H1 (cell line): ENCODE measurements around the gene SLK. TPM values are rescaled to one million over a fixed set of nuclear protein-coding genes. Genes with fewer than 3 reads are reported as not detected.

Experiments
- CTCF ChIA-PET: fragments of 300-600 bp; sonication (Branson Sonifier 250); formaldehyde crosslinking; loops from one replicate; lab custom pipeline; 2021; ENCODE audit not compliant: partially characterized antibody; lab: Charles Lee
- POLR2A ChIA-PET: fragments of 300-600 bp; sonication (Branson Sonifier 250); formaldehyde crosslinking; loops from one replicate; lab custom pipeline; 2021; ENCODE audit warnings: inconsistent platforms; ENCODE audit not compliant: partially characterized antibody; lab: Charles Lee
- DNase-seq, 2 experiments: peaks; one replicate each; pipeline versions ENCODE4 v3.0.0 to v3.0.0-alpha.2; 2010 to 2022; ENCODE audit warnings: low spot score in 2 of 2, low read depth in 1 of 2, mixed read lengths in 1 of 2
- FAIRE-seq: peaks from 2 replicates; lab custom pipeline; 2011; peaks lifted over from hg19 to GRCh38; lab: Jason Lieb, UNC
- H2AFZ ChIP-seq: 2 replicates; pipeline ENCODE4 v1.8.1; 2012; ENCODE audit warnings: low read length, inconsistent platforms
- H2AK5ac ChIP-seq: 2 replicates; pipeline ENCODE4 v1.6.1; 2013; ENCODE audit warnings: low read depth, low read length
- H2BK120ac ChIP-seq: replicated peaks from 2 replicates; pipeline ENCODE3; 2013; ENCODE audit warnings: low read depth, low read length, inconsistent platforms
- H2BK12ac ChIP-seq: 2 replicates; pipeline ENCODE4 v1.6.1; 2013; ENCODE audit warnings: low read depth, low read length
- H2BK15ac ChIP-seq: 2 replicates; pipeline ENCODE4 v1.6.1; 2013; ENCODE audit warnings: low read length
- H2BK20ac ChIP-seq: 2 replicates; pipeline ENCODE4 v1.6.1; 2013; ENCODE audit warnings: low read length
- H2BK5ac ChIP-seq: 2 replicates; pipeline ENCODE4 v1.6.1; 2013; ENCODE audit warnings: low read depth, low read length
- H3K14ac ChIP-seq: 2 replicates; pipeline ENCODE4 v1.6.1; 2013; ENCODE audit warnings: inconsistent platforms; ENCODE audit not compliant: insufficient read length
- H3K18ac ChIP-seq: 2 replicates; pipeline ENCODE4 v1.6.1; 2013; ENCODE audit warnings: low read length; ENCODE audit errors: extremely low read depth
- H3K23ac ChIP-seq: 2 replicates; pipeline ENCODE4 v1.6.1; 2013; ENCODE audit warnings: inconsistent platforms; ENCODE audit not compliant: insufficient read length
- H3K23me2 ChIP-seq: 2 replicates; pipeline ENCODE4 v1.6.1; 2013; ENCODE audit warnings: low read depth, low read length
- H3K27ac ChIP-seq: 2 replicates; pipeline ENCODE4 v1.6.1; 2011; ENCODE audit warnings: low read depth, low read length, inconsistent platforms
- H3K27me3 ChIP-seq, 4 experiments: replicated peaks in 1 of 4; 1 replicate in 1 of 4; 2 replicates in 3 of 4; pipeline versions ENCODE4 v1.6.1 to v1.8.1; 2011 to 2013; ENCODE audit warnings: low read length in 3 of 4, mild to moderate bottlenecking in 3 of 4, inconsistent platforms in 2 of 4, mixed read lengths in 2 of 4, moderate library complexity in 1 of 4; ENCODE audit not compliant: control insufficient read depth in 3 of 4, insufficient read depth in 3 of 4; ENCODE audit errors: extremely low read depth in 1 of 4
- H3K36me3 ChIP-seq, 4 experiments: 2 replicates each; pipeline versions ENCODE4 v1.6.1 to v1.8.1; 2011 to 2013; ENCODE audit warnings: mild to moderate bottlenecking in 4 of 4, low read length in 3 of 4, moderate library complexity in 2 of 4, control low read depth in 1 of 4, inconsistent platforms in 1 of 4; ENCODE audit not compliant: insufficient read depth in 4 of 4, control insufficient read depth in 2 of 4
- H3K4ac ChIP-seq: replicated peaks from 2 replicates; pipeline ENCODE3; 2013; ENCODE audit warnings: low read length, low read depth, mixed read lengths, inconsistent platforms; ENCODE audit not compliant: insufficient read length
- H3K4me1 ChIP-seq, 4 experiments: replicated peaks in 1 of 4; 1 replicate in 1 of 4; 2 replicates in 3 of 4; pipeline versions ENCODE4 v1.6.1 to v1.8.1; 2011 to 2013; ENCODE audit warnings: low read length in 3 of 4, inconsistent platforms in 2 of 4, mixed read lengths in 1 of 4; ENCODE audit not compliant: insufficient read depth in 4 of 4, control insufficient read depth in 3 of 4
- H3K4me2 ChIP-seq, 2 experiments: 2 replicates each; pipeline versions ENCODE4 v1.6.1 to v1.8.1; 2011 to 2013; ENCODE audit warnings: low read depth in 2 of 2, low read length in 2 of 2, control low read depth in 1 of 2, inconsistent platforms in 1 of 2, mild to moderate bottlenecking in 1 of 2; ENCODE audit not compliant: insufficient read depth in 1 of 2
- H3K4me3 ChIP-seq, 4 experiments: fragments of 200-600, 300-600 bp in 1 of 4; sonication (generic), shearing (Covaris generic), sonication (Bioruptor Twin) in 1 of 4; 2 replicates each; pipeline versions ENCODE4 v1.5.1 to v1.8.1; 2011 to 2016; ENCODE audit warnings: low read length in 4 of 4, low read depth in 3 of 4, control low read depth in 2 of 4, inconsistent platforms in 2 of 4, mild to moderate bottlenecking in 2 of 4, mixed read lengths in 1 of 4, moderate library complexity in 1 of 4; ENCODE audit not compliant: insufficient read depth in 2 of 4; ENCODE audit errors: extremely low read depth in 1 of 4
- H3K56ac ChIP-seq: replicated peaks from 2 replicates; pipeline ENCODE3; 2013; ENCODE audit warnings: low read depth, mild to moderate bottlenecking, mixed read lengths, low read length, inconsistent platforms; ENCODE audit not compliant: insufficient read length
- H3K79me1 ChIP-seq: 2 replicates; pipeline ENCODE4 v1.6.1; 2013; ENCODE audit warnings: low read depth, low read length, control low read depth
- H3K79me2 ChIP-seq, 2 experiments: 2 replicates each; pipeline versions ENCODE4 v1.6.1 to v1.8.1; 2012 to 2013; ENCODE audit warnings: low read length in 2 of 2, mild to moderate bottlenecking in 2 of 2, inconsistent platforms in 1 of 2; ENCODE audit not compliant: insufficient read depth in 2 of 2, control insufficient read depth in 1 of 2
- H3K9ac ChIP-seq, 4 experiments: replicated peaks in 1 of 4; 1 replicate in 1 of 4; 2 replicates in 3 of 4; pipeline versions ENCODE4 v1.6.1 to v1.8.1; 2011 to 2013; ENCODE audit warnings: low read depth in 3 of 4, low read length in 3 of 4, control low read depth in 2 of 4, mild to moderate bottlenecking in 2 of 4, moderate library complexity in 2 of 4, inconsistent platforms in 1 of 4; ENCODE audit errors: extremely low read depth in 1 of 4
- H3K9me3 ChIP-seq, 2 experiments: 2 replicates each; pipeline versions ENCODE4 v1.6.1 to v1.8.1; 2012 to 2013; ENCODE audit warnings: mild to moderate bottlenecking in 2 of 2, moderate library complexity in 2 of 2, control low read depth in 1 of 2, inconsistent platforms in 1 of 2, low read depth in 1 of 2, low read length in 1 of 2, mixed read lengths in 1 of 2; ENCODE audit not compliant: insufficient read depth in 2 of 2
- H4K20me1 ChIP-seq, 2 experiments: replicated peaks in 1 of 2; 2 replicates each; pipeline versions ENCODE3 to v1.8.1; 2011 to 2013; ENCODE audit warnings: inconsistent platforms in 2 of 2, low read length in 2 of 2, mild to moderate bottlenecking in 1 of 2; ENCODE audit not compliant: insufficient read depth in 2 of 2, control insufficient read depth in 1 of 2
- H4K5ac ChIP-seq: 2 replicates; pipeline ENCODE4 v1.6.1; 2013; ENCODE audit warnings: low read length, low read depth, mixed read lengths, inconsistent platforms; ENCODE audit not compliant: insufficient read length
- H4K8ac ChIP-seq: 2 replicates; pipeline ENCODE4 v1.8.0; 2013; ENCODE audit warnings: mild to moderate bottlenecking, moderate library complexity, low read length, inconsistent platforms; ENCODE audit not compliant: insufficient read depth; ENCODE audit errors: extremely low read depth
- H4K91ac ChIP-seq: replicated peaks from 2 replicates; pipeline ENCODE3; 2013; ENCODE audit warnings: low read length, mixed read lengths, inconsistent platforms; ENCODE audit not compliant: insufficient read length
- CTCF ChIP-seq, 3 experiments: IDR thresholded peaks; 1 replicate in 2 of 3; 2 replicates in 1 of 3; pipeline versions ENCODE4 v1.5.1 to v1.6.1; 2011; ENCODE audit warnings: low read length in 3 of 3, mild to moderate bottlenecking in 3 of 3, inconsistent platforms in 2 of 3, low read depth in 1 of 3, moderate library complexity in 1 of 3; ENCODE audit not compliant: insufficient read depth in 1 of 3; ENCODE audit errors: control extremely low read depth in 1 of 3
- EP300 ChIP-seq, 2 experiments: IDR thresholded peaks; 1 replicate in 1 of 2; 2 replicates in 1 of 2; pipeline ENCODE4 v1.6.1; 2011 to 2012; ENCODE audit warnings: low read depth in 2 of 2, low read length in 2 of 2, mild to moderate bottlenecking in 2 of 2, borderline replicate concordance in 1 of 2, inconsistent platforms in 1 of 2, moderate library complexity in 1 of 2
- RAD21 ChIP-seq, 2 experiments: IDR thresholded peaks in 1 of 2; conservative IDR thresholded peaks in 1 of 2; 2 replicates each; pipeline ENCODE4 v1.6.1; 2011; ENCODE audit warnings: low read depth in 2 of 2, low read length in 2 of 2, improper control_type of control experiment in 1 of 2, inconsistent platforms in 1 of 2, mild to moderate bottlenecking in 1 of 2, moderate library complexity in 1 of 2
- WGBS, 2 experiments: shearing (Covaris generic) in 1 of 2; methylation state at CpG; one replicate each; pipeline versions ENCODE4 v1.1.6 to v1.1.7; 2013 to 2015; ENCODE audit warnings: low lambda C conversion rate in 2 of 2, mixed read lengths in 2 of 2, inconsistent platforms in 1 of 2, low coverage in 1 of 2, missing lambda C conversion rate in 1 of 2; ENCODE audit not compliant: insufficient replicate concordance in 2 of 2, insufficient coverage in 1 of 2, insufficient read length in 1 of 2; ENCODE audit errors: extremely low coverage in 1 of 2, missing lambda C conversion rate in 1 of 2; 5-methylcytosine and 5-hydroxymethylcytosine counted together
- polyA plus RNA-seq, 7 experiments: library from polyadenylated mRNA; depleted of rRNA in 3 of 7; stranded (reverse) in 5 of 7; unstranded in 2 of 7; fragments of >200 nt in 5 of 7; fragments of 200-250 nt in 2 of 7; gene quantifications; 1 replicate in 5 of 7; 2 replicates in 1 of 7; 4 replicates in 1 of 7; pipeline versions ENCODE4 v1.2.1 to v1.2.3, GENCODE V29; 2011 to 2013; ENCODE audit warnings: missing spikeins in 2 of 7, mixed read lengths in 2 of 7
- total RNA-seq: library from RNA; stranded (reverse); fragmentation: NEBNext Ultra II Directional; extraction: Animal tissue kit (Norgen Biotek cat#: 25700); gene quantifications from 2 replicates; pipeline ENCODE4 v1.2.1, GENCODE V29; 2021

SLK gene
- total and polyA plus RNA-seq, 2 of the 8 experiments (the other 6 are each of a cell fraction or from before 2014, with no cell fraction given): 2.7 to 18.3 TPM

GRCh38 chr10:103982639-103983038 lies 15.7 kb downstream of the SLK start:
- Histone ChIP-seq H2AK5ac (no peak overlapping the region), H3K9me3 (no peaks in the 10 kb centered on the region), H3K56ac (no peak overlapping the region), H3K4me1 (peaks cover 0 to 4% (median 0%) of the 10 kb centered on the region in 4 experiments; a peak in 1 of 7 replicates), H3K23me2 (no peaks in the 10 kb centered on the region), H3K4me2 (no peak overlapping the region), H3K4ac (no peak overlapping the region), H2AFZ (no peak overlapping the region), H2BK12ac (no peak overlapping the region), H3K23ac (no peak overlapping the region), H2BK120ac (no peak overlapping the region), H3K27ac (no peak overlapping the region), H4K8ac (no peak overlapping the region), H2BK20ac (no peak overlapping the region), H3K4me3 (no peak overlapping the region), H3K9ac (no peak overlapping the region), H3K18ac (no peak overlapping the region), H4K20me1 (peaks cover 0 to 1% of the 10 kb centered on the region in 2 experiments), H4K5ac (no peak overlapping the region), H3K27me3 (no peaks in the 10 kb centered on the region), H2BK5ac (no peak overlapping the region), H3K14ac (no peak overlapping the region), H2BK15ac (no peak overlapping the region), H3K36me3 (no peaks in the 10 kb centered on the region), H3K79me1 (no peaks in the 10 kb centered on the region), H4K91ac (no peak overlapping the region), H3K79me2 (peaks cover 0 to 16% of the 10 kb centered on the region in 2 experiments; a peak in 2 of 4 replicates)
- TF ChIP-seq EP300 (IDR thresholded peaks at IDR 0.05; ENCODE audit: borderline replicate concordance in 1 of 2, low read depth in 2 of 2, low read length in 2 of 2) (no peak), CTCF (IDR thresholded peaks at IDR 0.05; ENCODE audit: control extremely low read depth in 1 of 3, insufficient read depth in 1 of 3, low read depth in 1 of 3, low read length in 3 of 3) (peak; percentile 63 to 77 (median 65)), RAD21 (IDR thresholded peaks at IDR 0.05 in 1 of 2, conservative IDR thresholded peaks at IDR 0.05 in 1 of 2; ENCODE audit: low read depth in 2 of 2, low read length in 2 of 2) (peak; percentile 77 to 82)
- 66% methylated on average over 4 of the region's 4 CpGs; no CpG with 5 or more reads in 1 of the 2 experiments for WGBS, 2 experiments
- no peak for DNase-seq
- CTCF ChIA-PET: interaction anchor here (0.6 to 2.2 kb wide), 17 partner anchors 15 to 291 kb away, joined by 3 to 8 read pairs (median 4); no protein-coding TSS in a partner anchor
- POLR2A ChIA-PET: interaction anchor here (0.9 kb wide), 1 partner anchor 139 kb away, joined by 5 read pairs; the partner anchor contains the start of gene SFR1
- FAIRE-seq: peak; percentile 65
